HL-60 (cell line): Measurements from ENCODE around the gene IFIT2.

Experiments used
- DNase-seq, 2 experiments: peaks; one replicate each; pipeline ENCODE4 v3.0.0-alpha.2; 2010 to 2020; ENCODE audit warnings: low read depth in 1 of 2, low spot score in 1 of 2
- H3K27ac ChIP-seq: fragments of 250-450 bp; sonication (Bioruptor Pico); replicated peaks from 2 replicates; pipeline ENCODE4 v1.5.1; 2020; ENCODE audit warnings: mild to moderate bottlenecking, moderate library complexity
- H3K27me3 ChIP-seq: fragments of 250-450 bp; sonication (Bioruptor Pico); 2 replicates; pipeline ENCODE4 v1.5.1; 2021; ENCODE audit warnings: mild to moderate bottlenecking, moderate library complexity; ENCODE audit not compliant: insufficient read depth, poor library complexity, severe bottlenecking
- H3K4me3 ChIP-seq: replicated peaks from 2 replicates; pipeline ENCODE4 v1.5.1; 2011; ENCODE audit warnings: mild to moderate bottlenecking, control low read depth, low read length; ENCODE audit not compliant: insufficient read depth
- CTCF ChIP-seq: IDR thresholded peaks from one replicate; pipeline ENCODE4 v1.5.1; 2011; ENCODE audit warnings: low read length, control low read depth, inconsistent platforms; ENCODE audit not compliant: insufficient read depth
- GABPA ChIP-seq: IDR thresholded peaks from 2 replicates; pipeline ENCODE4 v1.6.1; 2012; ENCODE audit warnings: low read depth
- POLR2AphosphoS5 ChIP-seq: IDR thresholded peaks from 2 replicates; pipeline ENCODE4 v1.6.1; 2012; ENCODE audit warnings: low read depth
- REST ChIP-seq: IDR thresholded peaks from 2 replicates; pipeline ENCODE4 v1.6.1; 2012; ENCODE audit warnings: low read depth; ENCODE audit not compliant: insufficient replicate concordance
- SPI1 ChIP-seq: IDR thresholded peaks from 2 replicates; pipeline ENCODE4 v1.6.1; 2012; ENCODE audit warnings: low read depth, mild to moderate bottlenecking, borderline replicate concordance

The IFIT2 gene

GRCh38 chr10:89270153-89270483, 31.7 kb upstream of the IFIT2 start:
- DNase-seq, result no peak
- H3K27me3 ChIP-seq, result no peaks in the 10 kb centered on the region
- no peak for TF ChIP-seq POLR2AphosphoS5
- no peak overlapping the region for H3K27ac ChIP-seq
- no peak overlapping the region for H3K4me3 ChIP-seq

- Histone ChIP-seq H3K27ac (no peak overlapping the region), H3K4me3 (no peak overlapping the region), H3K27me3 (no peaks in the 10 kb centered on the region)
- TF ChIP-seq CTCF, result no peak
- no peak for TF ChIP-seq REST
- no peak for TF ChIP-seq POLR2AphosphoS5
- TF ChIP-seq SPI1, result peak; percentile 33; the same call in 1 of the 2 replicates
- no peak for DNase-seq
These were observed 30.3 kb upstream of the IFIT2 start for GRCh38 chr10:89271532-89271931.

GRCh38 chr10:89273680-89274079, 28.2 kb upstream of the IFIT2 start:
- no peaks in the 10 kb centered on the region for H3K27me3 ChIP-seq
- H3K27ac ChIP-seq, result no peak overlapping the region
- TF ChIP-seq SPI1 (no peak), REST (no peak), CTCF (no peak), GABPA (no peak), POLR2AphosphoS5 (no peak)
- no peak overlapping the region for H3K4me3 ChIP-seq
- no peak for DNase-seq

GRCh38 chr10:89274928-89275327, 26.9 kb upstream of the IFIT2 start:
- no peak overlapping the region for H3K27ac ChIP-seq
- TF ChIP-seq REST (no peak), GABPA (no peak)
- DNase-seq, result no peak

More at GRCh38 chr10:89274928-89275327, 26.9 kb upstream of the IFIT2 start:
- H3K4me3 ChIP-seq, result no peak overlapping the region
- no peaks in the 10 kb centered on the region for H3K27me3 ChIP-seq
